ENCODE results near the gene WWC2.
A peak's percentile ranks its signal among the peaks of the same experiment; 100 is the strongest.
"Not testable (repeated sequence)": the region's sequence is repeated elsewhere in the genome, so short reads cannot be mapped to it uniquely, and the experiment has no call there.

Gene WWC2

DNA sequence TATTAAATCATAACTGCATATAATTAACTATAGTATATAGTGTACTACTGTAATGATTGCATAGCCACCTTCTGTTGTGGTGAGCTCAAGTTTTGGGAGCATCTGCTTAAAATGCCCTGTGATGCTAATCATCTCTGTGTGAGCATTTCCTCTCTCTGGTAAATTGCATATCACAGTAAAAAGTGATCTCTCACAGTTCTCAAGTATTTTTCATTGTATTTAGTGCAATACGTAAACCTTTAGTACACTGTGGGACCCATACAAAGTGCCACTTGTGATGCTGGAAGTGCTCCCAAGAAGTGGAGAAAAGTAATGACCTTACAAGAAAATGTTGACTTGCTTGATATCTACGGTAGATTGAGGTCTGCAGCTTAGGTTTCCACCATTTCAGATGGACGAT is 82.0 kb downstream of the WWC2 start:
- H3K4me1 ChIP-seq (ENCODE audit: insufficient read depth, low read length) = peaks cover 49% of the 10 kb centered on the region
- H3K36me3 ChIP-seq (ENCODE audit: insufficient read depth, low read length) = no peaks in the 10 kb centered on the region
- H3K9ac ChIP-seq (ENCODE audit: low read depth, low read length) = no peak overlapping the region
- H3K9me3 ChIP-seq (ENCODE audit: control insufficient read depth, insufficient read depth, low read length) = no peaks in the 10 kb centered on the region

GRCh38 chr4:183182873-183183725 is 84.0 kb downstream of the WWC2 start:
- Histone ChIP-seq H3K9me3 (ENCODE audit: control insufficient read depth, insufficient read depth, low read length) (no peaks in the 10 kb centered on the region), H3K9ac (ENCODE audit: low read depth, low read length) (peak overlapping the region; percentile 28), H3K4me1 (ENCODE audit: insufficient read depth, low read length) (peaks cover 58% of the 10 kb centered on the region), H3K36me3 (ENCODE audit: insufficient read depth, low read length) (no peaks in the 10 kb centered on the region)

DNA sequence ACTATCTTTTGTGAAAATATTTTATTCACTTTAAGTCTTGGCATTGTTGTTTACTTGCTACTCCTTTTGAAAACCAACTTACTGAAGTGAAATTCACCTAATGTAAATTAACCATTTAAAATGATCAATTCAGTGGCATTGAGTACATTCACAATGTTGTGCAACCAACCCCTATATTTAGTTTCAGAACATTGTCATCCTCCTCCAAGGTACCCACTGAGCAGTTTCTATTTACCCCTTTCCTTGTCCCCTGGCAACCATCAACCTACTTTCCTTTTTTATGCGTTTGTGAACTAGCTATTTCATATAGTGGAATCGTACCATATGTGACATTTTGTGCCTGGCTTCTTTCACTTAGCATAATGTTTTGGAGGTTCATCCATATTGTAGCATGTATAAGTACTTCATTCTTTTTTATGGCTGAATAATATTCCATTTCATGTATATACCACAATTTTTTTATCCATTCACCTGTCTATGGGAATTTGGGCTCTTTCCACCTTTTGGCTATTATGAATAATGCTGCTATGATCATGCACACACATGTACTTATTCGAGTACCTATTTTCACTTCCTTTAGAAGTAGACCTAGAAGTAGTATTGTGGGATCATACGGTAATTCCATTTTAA is 85.0 kb downstream of the WWC2 start:
- H3K4me1 ChIP-seq (ENCODE audit: insufficient read depth, low read length) = peaks cover 58% of the 10 kb centered on the region
- H3K36me3 ChIP-seq (ENCODE audit: insufficient read depth, low read length) = no peaks in the 10 kb centered on the region
- H3K9ac ChIP-seq (ENCODE audit: low read depth, low read length) = peak overlapping the region; percentile 28; the same call in 1 of the 2 replicates
- H3K9me3 ChIP-seq (ENCODE audit: control insufficient read depth, insufficient read depth, low read length) = no peaks in the 10 kb centered on the region

DNA sequence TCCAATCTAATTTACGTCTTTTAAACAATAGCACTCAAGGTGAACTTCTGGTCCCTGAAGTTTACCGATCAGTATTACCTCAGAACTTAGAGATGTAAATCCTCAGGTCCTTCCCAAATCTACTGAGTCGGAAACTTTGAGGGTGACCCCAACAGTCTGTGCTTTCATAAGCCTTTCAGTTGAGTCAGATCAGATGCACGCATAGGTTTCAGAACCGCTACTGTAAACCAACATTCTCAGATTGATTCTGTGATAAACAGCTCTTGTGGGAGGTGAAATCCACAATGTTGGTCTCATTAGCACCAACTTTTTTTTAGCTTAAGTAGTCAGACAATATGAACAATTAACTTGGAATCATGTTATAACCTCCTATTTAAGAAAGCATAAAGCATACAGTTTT is 86.0 kb downstream of the WWC2 start:
- H3K9ac ChIP-seq (ENCODE audit: low read depth, low read length) = no peak overlapping the region
- H3K9me3 ChIP-seq (ENCODE audit: control insufficient read depth, insufficient read depth, low read length) = no peaks in the 10 kb centered on the region
- H3K36me3 ChIP-seq (ENCODE audit: insufficient read depth, low read length) = no peaks in the 10 kb centered on the region
- H3K4me1 ChIP-seq (ENCODE audit: insufficient read depth, low read length) = peaks cover 57% of the 10 kb centered on the region

DNA sequence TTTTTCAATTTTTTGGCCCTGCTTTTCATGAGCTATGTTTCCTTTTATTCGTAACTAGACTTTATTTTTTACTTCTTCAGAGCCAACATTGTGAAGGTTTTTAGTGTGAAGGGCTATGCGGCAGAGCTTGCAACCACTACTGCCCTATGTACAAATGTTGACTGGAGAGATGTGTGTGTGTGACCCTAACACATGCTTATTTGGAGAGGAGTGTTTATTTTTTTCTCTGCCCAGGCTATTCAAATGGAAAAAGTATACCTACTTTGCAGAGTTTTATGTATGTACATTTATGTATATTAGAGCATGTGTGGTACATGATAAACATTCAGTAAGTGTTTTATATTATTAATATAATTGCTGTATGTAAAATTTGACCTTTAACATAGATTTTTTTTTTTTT is 86.5 kb downstream of the WWC2 start:
- H3K9ac ChIP-seq (ENCODE audit: low read depth, low read length) = no peak overlapping the region
- H3K4me1 ChIP-seq (ENCODE audit: insufficient read depth, low read length) = peaks cover 53% of the 10 kb centered on the region
- H3K36me3 ChIP-seq (ENCODE audit: insufficient read depth, low read length) = no peaks in the 10 kb centered on the region
- no peaks in the 10 kb centered on the region for H3K9me3 ChIP-seq (ENCODE audit: control insufficient read depth, insufficient read depth, low read length)

- no peaks in the 10 kb centered on the region for H3K9me3 ChIP-seq (ENCODE audit: control insufficient read depth, insufficient read depth, low read length)
- H3K9ac ChIP-seq (ENCODE audit: low read depth, low read length) = no peak overlapping the region
- H3K4me1 ChIP-seq (ENCODE audit: insufficient read depth, low read length) = peaks cover 41% of the 10 kb centered on the region
- H3K36me3 ChIP-seq (ENCODE audit: insufficient read depth, low read length) = no peaks in the 10 kb centered on the region
Measured at GRCh38 chr4:183186813-183187212, 87.8 kb downstream of the WWC2 start.

DNA sequence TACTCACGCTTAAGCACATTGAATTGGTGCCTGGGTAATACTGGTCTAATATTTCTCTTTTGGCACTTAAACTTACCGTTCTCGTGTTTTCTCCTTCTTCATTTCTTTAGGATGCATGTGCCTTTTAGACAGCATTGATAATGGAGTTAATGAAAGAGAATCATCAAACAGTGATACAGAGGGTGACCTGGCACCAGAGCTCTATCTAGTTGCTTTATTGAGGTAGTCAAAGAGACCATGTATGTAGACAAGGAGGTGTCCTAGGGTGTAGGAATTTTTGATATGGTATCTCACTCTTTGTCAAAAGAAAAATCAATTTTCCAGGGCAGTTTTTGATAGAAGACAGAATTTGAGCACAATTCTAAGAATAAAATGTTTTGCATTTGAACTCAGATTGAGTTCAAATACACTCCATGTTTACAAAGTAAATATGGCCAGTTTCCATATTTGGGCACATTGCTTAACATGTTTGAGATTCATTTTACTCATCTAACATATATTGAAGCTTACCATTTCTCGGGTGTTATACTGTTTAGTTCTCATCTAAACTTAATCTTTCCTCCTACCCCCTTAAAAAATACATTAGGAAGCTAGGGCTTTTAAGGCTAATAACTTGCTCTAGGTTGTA is 92.0 kb downstream of the WWC2 start:
- Histone ChIP-seq H3K4me1 (ENCODE audit: insufficient read depth, low read length) (peaks cover 29% of the 10 kb centered on the region), H3K9me3 (ENCODE audit: control insufficient read depth, insufficient read depth, low read length) (no peaks in the 10 kb centered on the region), H3K36me3 (ENCODE audit: insufficient read depth, low read length) (0 out of 2 replicates have a peak, but pooled peaks cover under 1% of the 10 kb centered on the region), H3K9ac (ENCODE audit: low read depth, low read length) (no peak overlapping the region)

GRCh38 chr4:183191630-183192029 is 92.6 kb downstream of the WWC2 start:
- Histone ChIP-seq H3K9ac (ENCODE audit: low read depth, low read length) (no peak overlapping the region), H3K36me3 (ENCODE audit: insufficient read depth, low read length) (0 out of 2 replicates have a peak, but pooled peaks cover 6% of the 10 kb centered on the region), H3K4me1 (ENCODE audit: insufficient read depth, low read length) (peaks cover 23% of the 10 kb centered on the region), H3K9me3 (ENCODE audit: control insufficient read depth, insufficient read depth, low read length) (no peaks in the 10 kb centered on the region)

DNA sequence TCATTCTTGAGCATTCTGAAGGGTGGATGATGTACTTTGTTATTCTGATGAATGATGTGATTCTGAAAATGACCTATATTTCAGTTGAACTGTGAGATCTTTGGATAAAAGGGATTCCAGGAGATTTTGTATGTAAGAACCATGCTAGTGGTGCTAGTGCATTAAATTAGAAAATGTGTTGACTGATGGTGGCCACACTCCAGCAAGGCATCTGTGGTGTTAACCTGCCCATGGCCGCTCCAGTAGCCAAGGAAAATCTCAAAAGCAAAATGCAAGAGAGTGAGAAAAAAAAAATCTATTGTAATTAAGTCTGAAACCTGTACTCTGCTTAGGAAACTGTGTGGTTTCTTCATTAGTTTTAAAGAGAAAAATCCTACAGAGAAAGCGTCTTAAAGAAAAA is 93.5 kb downstream of the WWC2 start:
- H3K36me3 ChIP-seq (ENCODE audit: insufficient read depth, low read length) = 0 out of 2 replicates have a peak, but pooled peaks cover 6% of the 10 kb centered on the region
- no peaks in the 10 kb centered on the region for H3K9me3 ChIP-seq (ENCODE audit: control insufficient read depth, insufficient read depth, low read length)
- H3K9ac ChIP-seq (ENCODE audit: low read depth, low read length) = no peak overlapping the region
- peaks cover 20% of the 10 kb centered on the region for H3K4me1 ChIP-seq (ENCODE audit: insufficient read depth, low read length)

GRCh38 chr4:183193730-183194338 is 94.8 kb downstream of the WWC2 start:
- peaks cover 20% of the 10 kb centered on the region for H3K4me1 ChIP-seq (ENCODE audit: insufficient read depth, low read length)
- not testable (repeated sequence) for H3K9me3 ChIP-seq (ENCODE audit: control insufficient read depth, insufficient read depth, low read length); H3K9ac ChIP-seq (ENCODE audit: low read depth, low read length); H3K36me3 ChIP-seq (ENCODE audit: insufficient read depth, low read length)

DNA sequence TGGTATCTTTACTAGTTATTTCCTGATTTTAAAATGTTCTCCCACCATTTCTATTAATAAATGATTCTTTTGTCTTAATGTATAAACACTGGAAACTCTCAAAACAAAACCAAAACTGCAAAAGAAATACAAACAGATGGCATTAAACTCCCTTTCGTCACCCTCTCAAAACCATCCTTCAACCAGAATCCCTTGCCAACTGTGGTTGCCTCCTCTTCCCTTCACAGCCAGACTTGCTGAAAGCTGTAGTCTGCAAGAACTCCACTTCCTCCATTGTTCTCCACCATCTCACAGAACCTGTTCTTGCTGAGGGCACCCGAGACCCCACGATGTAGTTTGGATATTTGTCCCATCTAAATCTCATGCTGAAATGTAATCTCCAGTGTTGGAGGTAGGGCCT is 96.5 kb downstream of the WWC2 start:
- H3K9ac ChIP-seq (ENCODE audit: low read depth, low read length) = no peak overlapping the region
- peaks cover 11% of the 10 kb centered on the region; the same call in 1 of the 2 replicates for H3K4me1 ChIP-seq (ENCODE audit: insufficient read depth, low read length)
- no peaks in the 10 kb centered on the region for H3K9me3 ChIP-seq (ENCODE audit: control insufficient read depth, insufficient read depth, low read length)
- H3K36me3 ChIP-seq (ENCODE audit: insufficient read depth, low read length) = 0 out of 2 replicates have a peak, but pooled peaks cover 6% of the 10 kb centered on the region

DNA sequence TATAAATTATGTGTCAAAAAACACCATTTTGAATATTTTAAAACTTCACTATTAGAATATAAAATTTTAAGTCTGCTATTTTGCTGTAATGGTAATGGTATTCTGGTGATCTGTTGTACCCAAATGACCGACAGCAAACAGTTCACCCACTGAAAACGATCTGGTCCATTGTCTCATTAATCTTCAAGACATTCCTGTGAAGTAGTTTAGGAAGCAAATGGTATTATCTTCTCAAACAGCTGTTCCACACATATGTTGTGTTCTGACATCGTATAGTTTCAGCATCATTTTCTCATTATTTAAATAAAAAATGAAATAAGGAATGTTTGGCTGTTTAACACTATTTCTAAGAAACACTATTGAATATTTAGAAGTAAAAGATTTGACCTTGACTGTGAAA is 98.1 kb downstream of the WWC2 start:
- 0 out of 2 replicates have a peak, but pooled peaks cover 6% of the 10 kb centered on the region for H3K36me3 ChIP-seq (ENCODE audit: insufficient read depth, low read length)
- no peak overlapping the region for H3K9ac ChIP-seq (ENCODE audit: low read depth, low read length)
- no peaks in the 10 kb centered on the region for H3K9me3 ChIP-seq (ENCODE audit: control insufficient read depth, insufficient read depth, low read length)
- peaks cover 6% of the 10 kb centered on the region; the same call in 1 of the 2 replicates for H3K4me1 ChIP-seq (ENCODE audit: insufficient read depth, low read length)

- no peak overlapping the region for H3K9ac ChIP-seq (ENCODE audit: low read depth, low read length)
- 0 out of 2 replicates have a peak, but pooled peaks cover 6% of the 10 kb centered on the region for H3K36me3 ChIP-seq (ENCODE audit: insufficient read depth, low read length)
- no peaks in the 10 kb centered on the region for H3K9me3 ChIP-seq (ENCODE audit: control insufficient read depth, insufficient read depth, low read length)
- H3K4me1 ChIP-seq (ENCODE audit: insufficient read depth, low read length) = no peaks in the 10 kb centered on the region
Measured at GRCh38 chr4:183200453-183200852, 101.4 kb downstream of the WWC2 start.

DNA sequence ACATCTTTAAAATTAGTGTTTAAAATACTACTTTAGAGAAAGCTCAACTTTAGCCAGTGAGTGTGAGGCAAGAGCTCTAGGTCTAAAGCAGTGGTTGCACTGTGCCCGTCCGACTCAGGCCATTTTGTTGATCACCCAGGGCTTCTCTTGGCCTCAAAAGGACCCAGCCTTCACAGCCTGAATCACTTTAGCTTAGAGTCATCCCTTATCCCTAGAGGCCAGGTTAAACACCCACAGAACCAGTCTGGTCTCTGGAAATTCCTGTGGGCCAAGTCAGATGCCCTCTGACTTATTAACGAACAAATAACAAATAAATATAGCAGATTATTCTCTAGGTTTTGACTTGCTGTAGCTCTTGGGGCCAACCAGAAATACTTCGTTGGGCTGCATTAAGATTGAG is 102.3 kb downstream of the WWC2 start:
- no peaks in the 10 kb centered on the region for H3K9me3 ChIP-seq (ENCODE audit: control insufficient read depth, insufficient read depth, low read length)
- no peaks in the 10 kb centered on the region for H3K4me1 ChIP-seq (ENCODE audit: insufficient read depth, low read length)
- no peak overlapping the region for H3K9ac ChIP-seq (ENCODE audit: low read depth, low read length)
- 0 out of 2 replicates have a peak, but pooled peaks cover 2% of the 10 kb centered on the region for H3K36me3 ChIP-seq (ENCODE audit: insufficient read depth, low read length)
